ENCODE data around the gene APLF.

DNA sequence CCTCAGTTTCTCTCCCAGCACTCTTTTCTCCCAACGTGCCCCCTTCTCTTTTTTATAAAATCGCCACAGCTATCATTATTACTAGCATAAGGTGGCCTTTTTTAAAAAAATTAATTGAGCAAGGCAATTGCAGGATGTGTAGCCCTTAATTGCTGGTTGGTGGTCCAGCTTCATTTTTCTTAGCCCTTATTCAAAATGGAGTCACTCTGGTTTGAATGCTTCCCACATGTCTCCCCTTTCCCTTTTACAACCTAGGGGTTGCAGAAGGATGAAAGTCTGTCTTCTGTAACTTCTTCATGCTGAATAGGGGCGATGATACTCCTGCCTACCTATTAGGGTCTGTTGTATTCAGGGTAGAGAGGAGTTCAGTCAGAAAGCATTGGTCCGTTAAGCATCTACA is 139.4 kb downstream of the APLF start:
- TF ChIP-seq POLR2AphosphoS5 (IDR thresholded peaks at IDR 0.05; ENCODE audit: low read depth), result no peak
- TF ChIP-seq, protein P1, sequence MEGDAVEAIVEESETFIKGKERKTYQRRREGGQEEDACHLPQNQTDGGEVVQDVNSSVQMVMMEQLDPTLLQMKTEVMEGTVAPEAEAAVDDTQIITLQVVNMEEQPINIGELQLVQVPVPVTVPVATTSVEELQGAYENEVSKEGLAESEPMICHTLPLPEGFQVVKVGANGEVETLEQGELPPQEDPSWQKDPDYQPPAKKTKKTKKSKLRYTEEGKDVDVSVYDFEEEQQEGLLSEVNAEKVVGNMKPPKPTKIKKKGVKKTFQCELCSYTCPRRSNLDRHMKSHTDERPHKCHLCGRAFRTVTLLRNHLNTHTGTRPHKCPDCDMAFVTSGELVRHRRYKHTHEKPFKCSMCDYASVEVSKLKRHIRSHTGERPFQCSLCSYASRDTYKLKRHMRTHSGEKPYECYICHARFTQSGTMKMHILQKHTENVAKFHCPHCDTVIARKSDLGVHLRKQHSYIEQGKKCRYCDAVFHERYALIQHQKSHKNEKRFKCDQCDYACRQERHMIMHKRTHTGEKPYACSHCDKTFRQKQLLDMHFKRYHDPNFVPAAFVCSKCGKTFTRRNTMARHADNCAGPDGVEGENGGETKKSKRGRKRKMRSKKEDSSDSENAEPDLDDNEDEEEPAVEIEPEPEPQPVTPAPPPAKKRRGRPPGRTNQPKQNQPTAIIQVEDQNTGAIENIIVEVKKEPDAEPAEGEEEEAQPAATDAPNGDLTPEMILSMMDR (IDR thresholded peaks at IDR 0.05; ENCODE audit: insufficient read depth, low read length), result no peak

Data from HL-60 (cell line).